Measurements from ENCODE around the gene CCNA2.
A peak's percentile ranks its signal among the peaks of the same experiment; 100 is the strongest.

Gene CCNA2

DNA sequence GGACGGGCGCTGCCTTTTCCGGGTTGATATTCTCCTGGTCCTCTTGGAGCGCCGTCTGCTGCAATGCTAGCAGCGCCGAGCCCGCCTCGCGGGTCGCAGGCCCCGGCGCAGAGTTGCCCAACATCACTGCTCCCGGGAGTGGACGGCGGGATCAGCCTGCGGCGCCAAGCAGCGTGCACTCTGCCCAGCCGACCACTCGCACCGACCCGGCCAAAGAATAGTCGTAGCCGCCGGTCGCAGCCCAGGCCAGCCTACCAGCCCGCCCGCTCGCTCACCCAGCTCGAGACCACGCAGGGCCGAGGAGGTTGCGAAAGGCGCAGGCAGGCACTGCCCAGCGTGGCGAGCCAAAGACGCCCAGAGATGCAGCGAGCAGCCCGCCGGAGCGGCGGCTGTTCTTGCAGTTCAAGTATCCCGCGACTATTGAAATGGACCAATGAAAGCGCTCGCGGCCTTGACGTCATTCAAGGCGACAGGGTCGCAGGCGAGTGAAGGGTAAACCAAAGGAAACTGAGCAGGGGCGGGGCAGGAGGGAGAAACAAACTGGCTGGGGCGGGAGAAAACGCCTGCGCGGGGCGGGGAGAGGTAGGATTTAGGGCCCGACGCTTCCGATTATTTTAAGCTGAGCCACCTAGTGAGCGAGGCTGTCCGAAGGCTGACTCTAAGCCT is at the start of gene CCNA2:
CCNA2 (minus strand) TSS at position 379 of the 666 bp plus-strand sequence; CDS start at position 124, 255 bp downstream.
- DNase-seq = peak; percentile 94

GRCh38 chr4:121869841-121870822 is 46.4 kb upstream of the CCNA2 start, which contains the start of gene BBS7:
Gene BBS7 (minus strand): TSS chr4:121870474. CDS start chr4:121870313, 161 bp downstream.
- DNase-seq = peak; percentile 96

- no peak for DNase-seq
Measured at GRCh38 chr4:121863799-121864198, 40.1 kb upstream of the CCNA2 start.

- DNase-seq = no peak
Measured at GRCh38 chr4:121861426-121861825, 37.7 kb upstream of the CCNA2 start.

DNA sequence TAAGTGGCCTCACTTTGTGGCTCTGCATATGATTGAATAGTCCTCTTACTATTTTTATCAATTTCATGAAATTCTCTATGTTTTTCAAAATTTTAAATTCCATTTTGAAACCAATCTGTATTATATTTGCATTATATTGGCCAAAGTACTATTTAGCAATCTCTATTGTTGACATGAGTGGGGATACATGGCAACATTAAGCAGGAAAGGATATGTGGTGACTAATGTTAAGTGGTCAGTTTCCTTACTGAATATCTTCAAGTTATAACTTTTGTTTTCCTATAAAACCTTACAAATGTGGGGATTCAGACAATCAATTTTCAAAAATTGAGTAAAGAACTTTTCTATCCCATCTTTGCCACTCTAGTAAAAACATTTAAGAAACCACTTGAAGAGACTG is 36.4 kb upstream of the CCNA2 start:
- DNase-seq = no peak

DNA sequence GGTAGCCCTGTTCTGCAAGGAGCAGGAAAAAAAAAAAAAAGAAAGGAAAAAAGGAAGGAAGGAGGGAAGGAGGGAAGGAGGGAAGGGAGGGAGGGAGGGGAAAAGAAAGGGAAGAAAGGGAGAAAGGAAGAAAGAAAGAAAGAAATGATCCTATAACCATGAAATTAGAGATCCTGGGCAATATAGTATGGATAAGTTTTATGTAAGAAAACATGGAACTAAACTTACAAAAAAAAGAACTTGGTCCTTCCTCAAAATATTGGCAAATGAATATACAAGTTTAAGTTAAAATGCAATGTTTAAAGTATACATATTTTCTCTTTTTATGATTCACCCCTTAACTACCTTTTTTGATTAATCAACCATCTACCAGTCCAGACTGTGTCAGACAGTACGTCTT is 27.7 kb upstream of the CCNA2 start:
- no peak for DNase-seq

- DNase-seq = no peak
Measured at GRCh38 chr4:121846662-121847061, 23.0 kb upstream of the CCNA2 start.

DNA sequence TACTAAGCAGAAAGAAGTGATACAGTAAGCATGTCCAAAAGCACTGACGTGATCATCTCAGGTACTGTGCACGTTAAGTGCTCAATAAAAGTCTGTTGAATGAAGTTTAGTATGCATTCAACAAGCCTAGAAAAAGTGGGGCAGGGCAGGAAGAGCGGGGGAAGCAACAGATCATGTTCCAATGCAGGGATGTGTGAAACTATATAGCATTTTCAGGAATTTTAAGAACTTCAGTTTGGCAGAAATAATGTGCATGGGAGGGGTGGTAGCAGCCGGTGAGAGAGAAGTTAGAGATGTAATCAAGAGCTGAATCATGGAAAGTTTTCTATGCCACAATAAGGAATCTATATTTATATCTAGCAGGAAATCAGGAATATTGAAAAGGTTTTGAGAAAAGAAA is 19.2 kb upstream of the CCNA2 start:
- no peak for DNase-seq

GRCh38 chr4:121838136-121838535 is 14.5 kb upstream of the CCNA2 start:
- no peak for DNase-seq

GRCh38 chr4:121829511-121829910 is 5.8 kb upstream of the CCNA2 start:
- DNase-seq = no peak

DNA sequence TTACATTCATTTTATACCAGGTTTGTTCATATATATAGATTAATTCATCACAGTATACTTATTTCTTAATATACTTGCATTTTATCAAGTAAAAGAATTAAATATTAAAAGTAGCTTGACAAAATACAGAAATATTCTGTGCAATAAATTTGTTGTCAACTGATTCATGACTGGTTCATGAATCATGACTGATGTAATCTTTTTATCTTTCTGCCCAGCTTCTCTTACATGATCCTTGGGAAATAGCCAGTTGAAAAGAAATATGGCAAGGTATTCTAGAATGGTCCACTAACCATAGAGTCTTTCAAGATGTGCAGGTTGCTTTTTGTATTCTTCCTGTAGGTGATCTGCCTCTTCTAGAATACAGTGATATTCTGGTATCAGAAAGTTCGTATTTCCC is 4.2 kb upstream of the CCNA2 start:
- no peak for DNase-seq

GRCh38 chr4:121824950-121825349 is 1.3 kb upstream of the CCNA2 start:
- DNase-seq = no peak

- no peak for DNase-seq
Measured at GRCh38 chr4:121824171-121824527, 466 bp upstream of the CCNA2 start.

- no peak for DNase-seq
Measured at GRCh38 chr4:121822796-121823504, 733 bp downstream of the CCNA2 start.

DNA sequence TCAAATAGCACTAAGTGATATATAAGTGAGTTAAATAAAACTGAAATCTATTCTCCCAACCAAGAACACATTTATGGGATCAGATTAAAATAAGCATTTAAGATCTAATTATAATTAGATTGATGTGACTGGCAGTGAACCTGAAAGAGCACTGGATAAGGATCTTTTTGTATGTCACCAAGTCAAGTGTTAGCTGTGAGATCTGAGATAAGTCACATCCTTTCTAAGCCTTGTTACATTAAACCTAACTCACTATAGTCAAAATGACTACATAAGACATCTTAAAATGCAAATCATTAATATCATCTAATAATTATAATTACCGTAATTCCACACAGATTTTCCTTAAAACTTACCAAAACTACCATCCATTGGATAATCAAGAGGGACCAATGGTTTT is 1.6 kb downstream of the CCNA2 start:
- no peak for DNase-seq

DNA sequence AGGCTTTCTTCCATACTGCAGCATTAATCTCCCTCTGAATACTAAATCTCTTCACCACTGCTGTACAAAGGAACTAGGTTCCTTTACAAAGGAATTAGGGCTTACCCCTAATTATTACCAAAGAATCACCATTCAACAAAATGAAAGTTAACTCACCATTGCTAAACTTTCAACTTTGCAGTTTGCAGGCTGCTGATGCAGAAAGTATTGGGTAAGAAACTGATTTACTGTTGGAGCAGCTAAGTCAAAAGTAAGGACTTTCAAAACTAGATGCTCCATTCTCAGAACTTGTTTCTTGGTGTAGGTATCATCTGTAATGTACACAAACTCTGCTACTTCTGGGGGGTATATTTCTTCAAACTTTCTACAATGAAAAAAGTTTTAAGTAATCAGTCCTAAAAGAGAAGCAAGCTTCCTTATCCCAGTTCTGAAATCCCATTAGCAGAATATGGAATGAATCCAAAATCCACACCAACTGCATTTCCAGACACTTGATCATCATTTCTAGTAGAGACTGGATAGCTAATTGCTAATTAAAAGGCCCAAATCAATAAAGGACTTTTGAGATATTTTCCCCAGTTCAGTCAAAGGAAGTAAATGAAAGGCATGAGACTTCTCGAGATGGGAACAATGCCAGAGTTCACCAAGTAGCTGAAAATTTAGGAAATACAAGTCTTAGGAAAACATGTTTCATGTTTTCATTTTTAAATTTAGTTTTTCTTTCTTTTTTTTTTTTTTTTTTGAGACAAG is 4.3 kb downstream of the CCNA2 start:
- no peak for DNase-seq

- no peak for DNase-seq
Measured at GRCh38 chr4:121818215-121818614, 5.5 kb downstream of the CCNA2 start.

DNA sequence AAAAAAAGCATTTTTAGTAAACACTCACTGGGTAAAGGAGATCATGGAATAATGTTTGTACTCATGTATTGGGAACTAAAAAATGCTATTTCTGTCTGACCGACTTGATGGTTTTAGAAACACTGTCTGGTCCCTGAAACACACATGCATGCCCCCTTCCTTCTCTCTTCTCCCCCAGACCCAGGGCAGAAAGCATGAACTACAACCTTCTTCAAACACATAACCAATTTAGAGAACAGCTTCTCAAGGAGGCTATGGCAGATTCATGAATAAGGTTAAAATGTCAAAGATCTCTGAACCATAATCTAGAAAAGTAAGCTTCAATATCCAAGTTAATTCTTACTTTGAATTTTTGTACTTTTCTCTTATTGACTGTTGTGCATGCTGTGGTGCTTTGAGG is 6.0 kb downstream of the CCNA2 start:
- DNase-seq = no peak

DNA sequence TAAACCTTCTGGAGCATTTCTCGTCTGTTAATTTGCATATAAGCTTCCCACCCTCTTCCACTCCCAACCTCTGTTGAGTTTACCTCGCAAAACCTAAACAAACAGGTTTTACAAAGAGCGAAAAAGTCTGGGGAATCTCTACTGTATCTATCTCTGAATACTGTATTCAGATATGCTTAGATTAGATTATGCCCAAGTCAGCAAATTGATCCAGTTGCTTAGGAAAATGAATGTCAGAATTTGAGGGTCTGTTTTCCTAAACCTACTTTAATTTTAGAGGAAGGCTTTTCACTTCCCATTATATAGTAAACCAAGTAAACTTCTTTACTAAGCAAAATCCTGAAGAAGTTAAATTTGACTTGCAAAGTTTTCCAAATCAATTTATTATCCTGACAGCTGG is 6.7 kb downstream of the CCNA2 start:
- no peak for DNase-seq

DNA sequence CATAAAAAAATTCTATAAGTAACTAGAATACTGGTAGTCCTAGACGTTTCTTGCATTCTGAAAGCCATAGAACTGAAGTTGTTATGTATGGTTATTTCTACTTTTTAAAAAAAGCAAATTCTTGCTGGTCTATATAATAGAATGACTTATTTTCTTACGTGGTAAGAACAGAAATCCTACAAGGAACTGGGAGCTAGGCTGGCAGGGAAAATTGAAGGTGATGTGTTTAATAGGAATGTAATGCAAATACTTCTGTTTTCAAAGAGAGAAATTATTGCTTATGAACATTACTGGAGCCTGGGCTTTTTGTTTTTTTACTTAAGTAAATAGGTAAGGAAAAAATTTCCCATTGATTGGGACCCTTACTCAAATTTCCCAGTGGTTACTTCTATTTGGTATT is 8.9 kb downstream of the CCNA2 start:
- no peak for DNase-seq

- DNase-seq = no peak
Measured at GRCh38 chr4:121811122-121811521, 12.6 kb downstream of the CCNA2 start.

DNA sequence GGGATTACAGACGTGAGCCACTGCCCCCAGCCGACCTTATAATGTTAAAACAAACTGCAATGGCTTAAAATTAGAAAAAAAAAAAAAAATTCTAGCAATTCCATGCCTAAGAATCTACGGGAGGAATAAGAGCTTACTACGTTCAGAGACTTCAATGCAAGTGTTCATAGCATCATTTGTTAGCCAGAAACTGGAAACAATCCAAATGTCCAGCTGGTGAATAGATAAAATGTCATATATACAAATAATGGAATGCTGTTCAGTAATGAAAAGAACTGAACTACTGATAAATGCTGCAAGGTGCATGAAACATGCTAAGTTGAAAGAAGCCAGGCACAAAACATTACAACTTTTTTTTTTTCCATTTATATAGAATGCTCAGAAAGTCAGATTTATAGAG is 17.3 kb downstream of the CCNA2 start:
- no peak for DNase-seq

DNA sequence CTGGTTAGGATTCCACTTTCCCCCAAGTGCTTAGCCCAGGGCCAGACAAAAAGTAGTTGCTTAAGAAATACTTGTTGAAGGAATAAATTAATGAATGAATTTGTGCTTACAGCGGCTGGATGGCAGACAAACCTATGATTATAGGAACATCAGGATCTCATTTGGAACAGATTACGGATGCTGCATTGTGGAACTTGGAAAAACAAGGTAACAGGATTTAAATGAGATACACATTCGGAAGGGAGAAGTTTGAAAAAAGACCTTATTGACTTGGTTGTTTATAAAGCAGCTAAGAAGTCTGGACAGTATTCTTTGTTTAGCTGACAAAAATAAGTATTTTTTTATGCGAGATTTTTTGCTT is 22.0 kb downstream of the CCNA2 start:
- no peak for DNase-seq
